ENCODE results near the gene RCAN3. TPM values are rescaled to one million over a fixed set of nuclear protein-coding genes. Genes with fewer than 3 reads are reported as not detected.
A peak's percentile ranks its signal among the peaks of the same experiment; 100 is the strongest.
"Not testable (repeated sequence)": the region's sequence is repeated elsewhere in the genome, so short reads cannot be mapped to it uniquely, and the experiment has no call there.

Gene RCAN3
- total RNA-seq, 1 donor = 5.1 TPM

DNA sequence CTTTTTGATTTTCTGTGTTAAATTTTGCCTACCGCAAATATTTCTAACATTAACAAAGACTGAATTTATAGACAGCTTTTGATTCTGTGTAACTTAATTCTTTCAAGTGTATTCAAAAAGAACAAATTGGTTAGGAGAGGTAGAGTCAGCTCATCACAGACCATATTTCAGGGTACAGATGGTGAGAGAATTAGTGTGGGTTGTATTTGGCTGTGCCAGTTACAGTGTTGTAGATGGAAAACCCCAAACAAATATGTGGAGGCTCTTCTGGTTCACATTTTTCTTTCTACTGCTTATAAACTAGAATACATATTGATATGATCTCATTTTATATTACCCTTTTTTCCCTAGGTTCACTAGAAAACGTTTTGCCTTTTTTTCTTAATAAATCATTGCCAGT, 11.1 kb downstream of the RCAN3 start:
- DNase-seq (ENCODE audit: low read depth) = no peak
- H3K4me3 ChIP-seq (ENCODE audit: low read depth, low read length) = no peak overlapping the region
- TF ChIP-seq, protein P1, sequence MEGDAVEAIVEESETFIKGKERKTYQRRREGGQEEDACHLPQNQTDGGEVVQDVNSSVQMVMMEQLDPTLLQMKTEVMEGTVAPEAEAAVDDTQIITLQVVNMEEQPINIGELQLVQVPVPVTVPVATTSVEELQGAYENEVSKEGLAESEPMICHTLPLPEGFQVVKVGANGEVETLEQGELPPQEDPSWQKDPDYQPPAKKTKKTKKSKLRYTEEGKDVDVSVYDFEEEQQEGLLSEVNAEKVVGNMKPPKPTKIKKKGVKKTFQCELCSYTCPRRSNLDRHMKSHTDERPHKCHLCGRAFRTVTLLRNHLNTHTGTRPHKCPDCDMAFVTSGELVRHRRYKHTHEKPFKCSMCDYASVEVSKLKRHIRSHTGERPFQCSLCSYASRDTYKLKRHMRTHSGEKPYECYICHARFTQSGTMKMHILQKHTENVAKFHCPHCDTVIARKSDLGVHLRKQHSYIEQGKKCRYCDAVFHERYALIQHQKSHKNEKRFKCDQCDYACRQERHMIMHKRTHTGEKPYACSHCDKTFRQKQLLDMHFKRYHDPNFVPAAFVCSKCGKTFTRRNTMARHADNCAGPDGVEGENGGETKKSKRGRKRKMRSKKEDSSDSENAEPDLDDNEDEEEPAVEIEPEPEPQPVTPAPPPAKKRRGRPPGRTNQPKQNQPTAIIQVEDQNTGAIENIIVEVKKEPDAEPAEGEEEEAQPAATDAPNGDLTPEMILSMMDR (IDR thresholded peaks at IDR 0.05; ENCODE audit: insufficient read depth, low read length) = no peak

DNA sequence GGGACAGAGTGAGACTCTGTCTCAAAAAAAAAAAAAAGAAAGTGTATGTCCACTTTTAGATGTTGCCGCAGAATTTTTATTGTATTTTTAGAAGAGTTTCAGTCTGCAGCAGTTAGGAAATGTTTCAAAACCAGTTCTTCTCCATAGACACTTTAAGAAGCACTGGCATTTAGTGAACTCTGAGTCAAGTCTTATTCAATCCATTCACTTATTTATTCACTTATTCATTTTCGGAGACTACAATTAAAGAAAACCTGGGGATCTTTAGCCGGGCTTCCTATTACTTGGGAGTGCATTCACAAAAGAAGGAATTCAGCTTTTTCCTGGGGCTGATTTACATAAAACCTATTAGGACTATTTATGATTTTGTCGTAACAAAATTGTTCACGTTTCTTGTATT, 12.3 kb downstream of the RCAN3 start:
- TF ChIP-seq, protein P1 (IDR thresholded peaks at IDR 0.05; ENCODE audit: insufficient read depth, low read length) = no peak
- no peak for DNase-seq (ENCODE audit: low read depth)
- H3K4me3 ChIP-seq (ENCODE audit: low read depth, low read length) = no peak overlapping the region

DNA sequence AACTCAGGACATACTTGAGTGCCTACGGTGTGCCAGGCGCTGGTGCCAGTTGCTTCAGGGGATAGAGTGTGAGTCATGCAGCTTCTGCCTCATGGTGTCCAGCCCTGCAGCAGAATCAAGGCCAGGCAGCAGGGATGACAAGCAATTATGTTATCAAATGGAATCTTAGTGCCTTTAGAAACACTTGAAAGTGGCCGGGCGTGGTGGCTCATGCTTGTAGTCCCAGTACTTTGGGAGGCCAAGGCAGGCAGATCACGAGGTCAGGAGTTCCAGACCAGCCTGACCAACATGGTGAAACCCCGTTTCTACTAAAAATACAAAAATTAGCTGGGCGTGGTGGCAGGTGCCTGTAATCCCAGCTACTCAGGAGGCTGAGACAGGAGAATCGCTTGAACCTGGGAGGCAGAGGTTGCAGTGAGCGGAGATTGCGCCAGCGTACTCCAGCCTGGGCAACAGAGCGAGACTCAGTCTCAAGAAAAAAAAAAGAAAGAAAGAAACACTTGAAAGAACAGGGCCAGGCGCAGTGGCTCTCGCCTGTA, 13.1 kb downstream of the RCAN3 start:
- peak; percentile 15 for DNase-seq (ENCODE audit: low read depth)
- not testable (repeated sequence) for H3K4me3 ChIP-seq (ENCODE audit: low read depth, low read length)

DNA sequence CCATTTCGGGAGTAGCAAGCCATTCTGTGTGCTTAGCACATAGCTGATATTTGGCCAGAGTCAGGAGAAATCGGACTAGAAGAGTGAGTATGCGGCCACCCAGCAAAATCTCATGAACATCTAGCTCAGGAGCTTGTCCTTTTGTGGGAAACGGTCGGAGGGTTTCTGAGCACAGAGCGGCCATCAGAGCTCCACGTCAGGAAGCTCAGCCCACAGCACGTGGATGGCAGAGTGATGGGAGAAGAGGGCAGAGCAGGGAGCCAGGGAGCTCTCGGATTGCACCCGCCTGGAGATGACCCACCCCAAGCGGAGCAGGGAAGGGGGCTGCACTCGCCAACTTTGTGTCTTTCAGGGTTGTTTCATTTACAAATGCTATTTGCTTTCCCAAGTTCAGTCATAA, 13.9 kb downstream of the RCAN3 start:
- TF ChIP-seq, protein P1 (IDR thresholded peaks at IDR 0.05; ENCODE audit: insufficient read depth, low read length) = no peak
- DNase-seq (ENCODE audit: low read depth) = no peak
- H3K4me3 ChIP-seq (ENCODE audit: low read depth, low read length) = no peak overlapping the region

DNA sequence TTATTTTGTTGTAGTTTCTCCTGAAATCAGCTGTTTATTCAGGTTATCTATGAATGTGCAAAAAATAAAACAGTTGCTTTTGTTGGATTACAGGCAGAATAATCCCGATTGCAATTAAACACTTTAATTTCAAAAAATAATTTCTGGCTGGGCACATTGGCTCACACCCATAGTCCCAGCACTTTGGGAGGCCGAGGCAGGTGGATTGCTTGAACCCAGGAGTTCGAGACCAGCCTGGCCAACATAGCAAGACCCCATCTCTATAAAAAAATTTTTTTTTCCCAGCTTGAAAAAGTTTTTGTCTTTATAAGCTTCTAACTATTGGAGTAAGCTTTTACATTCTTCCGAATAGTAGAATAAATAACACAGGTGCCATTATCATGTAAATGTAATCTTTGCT, 15.3 kb downstream of the RCAN3 start:
- H3K4me3 ChIP-seq (ENCODE audit: low read depth, low read length) = no peak overlapping the region
- DNase-seq (ENCODE audit: low read depth) = no peak
- TF ChIP-seq, protein P1 (IDR thresholded peaks at IDR 0.05; ENCODE audit: insufficient read depth, low read length) = no peak

DNA sequence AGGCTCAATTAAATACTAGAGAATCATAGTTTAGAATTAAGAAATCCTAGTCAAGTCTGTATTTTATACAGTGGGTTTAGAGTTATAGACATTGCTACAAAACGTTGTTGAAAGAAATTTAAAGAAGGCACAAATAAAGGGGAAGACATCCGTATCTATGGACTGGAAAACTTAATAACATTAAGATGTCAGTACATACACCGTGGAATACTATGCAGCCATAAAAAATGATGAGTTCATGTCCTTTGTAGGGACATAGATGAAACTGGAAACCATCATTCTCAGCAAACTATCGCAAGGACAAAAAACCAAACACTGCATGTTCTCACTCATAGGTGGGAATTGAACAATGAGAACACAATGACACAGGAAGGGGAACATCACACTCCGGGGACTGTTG, 17.6 kb downstream of the RCAN3 start:
- not testable (repeated sequence) for DNase-seq (ENCODE audit: low read depth); H3K4me3 ChIP-seq (ENCODE audit: low read depth, low read length)

DNA sequence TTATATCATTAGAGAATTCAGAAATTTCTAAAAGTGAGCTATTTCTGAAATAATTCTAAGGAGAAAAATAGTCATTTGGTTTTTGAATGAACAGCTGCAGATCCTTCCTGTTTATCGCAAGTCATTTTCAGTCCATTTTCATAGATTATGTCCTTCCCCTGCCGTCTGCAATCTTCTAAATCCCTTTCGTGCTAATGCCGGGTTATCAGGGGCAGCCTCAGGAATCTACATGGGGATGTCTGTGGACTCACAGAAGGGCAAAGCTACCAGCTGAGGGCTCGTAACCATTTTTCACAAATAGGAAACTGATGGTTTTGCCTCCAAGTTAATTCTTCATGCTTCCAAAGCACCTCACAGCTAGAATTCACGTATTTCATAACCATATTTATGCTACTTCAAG, 23.0 kb downstream of the RCAN3 start:
- H3K4me3 ChIP-seq (ENCODE audit: low read depth, low read length) = no peak overlapping the region
- no peak for DNase-seq (ENCODE audit: low read depth)
- TF ChIP-seq, protein P1 (IDR thresholded peaks at IDR 0.05; ENCODE audit: insufficient read depth, low read length) = no peak

DNA sequence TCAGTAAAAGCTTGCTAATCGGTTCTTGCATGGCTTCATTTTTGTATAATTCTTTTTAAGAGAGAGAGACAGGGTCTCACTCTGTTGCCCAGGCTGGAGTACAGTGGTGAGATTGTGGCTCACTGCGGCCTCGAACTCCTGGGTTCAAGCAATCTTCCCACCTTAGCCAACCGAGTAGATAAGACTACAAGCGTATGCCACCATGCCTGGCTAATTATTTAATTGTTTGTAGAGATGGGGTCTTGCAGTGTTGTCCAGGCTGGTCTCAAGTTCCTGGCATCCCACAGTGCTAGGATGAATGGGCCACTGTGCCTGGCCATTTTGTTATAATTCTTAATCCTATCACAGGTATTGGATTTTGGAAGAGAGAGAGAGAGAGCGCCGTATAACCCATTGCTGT, 23.4 kb downstream of the RCAN3 start:
- TF ChIP-seq, protein P1 (IDR thresholded peaks at IDR 0.05; ENCODE audit: insufficient read depth, low read length) = no peak
- no peak overlapping the region for H3K4me3 ChIP-seq (ENCODE audit: low read depth, low read length)
- no peak for DNase-seq (ENCODE audit: low read depth)

All from fibroblast of the aortic adventitia (primary cell).